ENCODE data around the gene BCL2L2. TPM values are rescaled to one million over a fixed set of nuclear protein-coding genes. Genes with fewer than 3 reads are reported as not detected.

BCL2L2 gene
- total RNA-seq, 1 donor from 2014 or later: 5.4 TPM

- intact Hi-C loops (cut with micrococcal nuclease): loop anchor here (1.0 kb wide), 1 partner anchor 34 kb away; no protein-coding TSS in a partner anchor
Observed at GRCh38 chr14:23299211-23299957, 7.2 kb upstream of the BCL2L2 start.

- intact Hi-C loops (cut with micrococcal nuclease): loop anchor here (1.0 to 10.0 kb wide), 9 partner anchors 35 to 1918 kb away; partner anchors contain the start of genes EMC9, METTL3, PRMT5 and PSME2
Observed at GRCh38 chr14:23299986-23300686, 6.5 kb upstream of the BCL2L2 start.

DNA sequence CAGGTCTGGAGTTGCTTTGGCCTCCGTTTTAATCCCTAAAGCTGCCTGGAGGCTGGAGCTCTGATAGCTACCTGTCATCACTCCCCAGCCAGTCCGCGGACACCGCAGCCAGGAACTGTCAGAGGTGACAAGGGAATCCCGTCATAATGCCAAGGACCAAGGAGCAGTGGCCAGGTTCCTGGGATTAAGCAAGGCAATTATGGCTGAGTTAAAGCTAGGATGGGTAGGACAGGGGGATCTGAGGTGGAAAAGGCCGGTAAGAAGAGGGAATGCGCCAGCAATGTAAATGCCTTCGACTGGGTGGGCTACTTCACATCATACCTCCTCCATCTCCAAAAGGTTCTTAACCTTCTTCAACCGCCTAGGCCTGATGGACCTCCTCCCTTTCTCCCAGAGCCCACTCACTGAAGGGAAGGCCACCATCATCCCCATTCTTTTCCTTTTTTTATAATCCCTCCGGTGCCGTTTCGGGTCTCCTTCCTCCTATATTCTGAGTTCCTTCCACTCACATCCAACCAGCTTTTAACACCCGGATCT lies 5.9 kb upstream of the BCL2L2 start:
- intact Hi-C loops (cut with micrococcal nuclease): loop anchor here (1.0 to 10.0 kb wide), 17 partner anchors 14 to 1918 kb away; partner anchors contain the start of genes ACIN1, C14orf119, C14orf93 and EMC9

DNA sequence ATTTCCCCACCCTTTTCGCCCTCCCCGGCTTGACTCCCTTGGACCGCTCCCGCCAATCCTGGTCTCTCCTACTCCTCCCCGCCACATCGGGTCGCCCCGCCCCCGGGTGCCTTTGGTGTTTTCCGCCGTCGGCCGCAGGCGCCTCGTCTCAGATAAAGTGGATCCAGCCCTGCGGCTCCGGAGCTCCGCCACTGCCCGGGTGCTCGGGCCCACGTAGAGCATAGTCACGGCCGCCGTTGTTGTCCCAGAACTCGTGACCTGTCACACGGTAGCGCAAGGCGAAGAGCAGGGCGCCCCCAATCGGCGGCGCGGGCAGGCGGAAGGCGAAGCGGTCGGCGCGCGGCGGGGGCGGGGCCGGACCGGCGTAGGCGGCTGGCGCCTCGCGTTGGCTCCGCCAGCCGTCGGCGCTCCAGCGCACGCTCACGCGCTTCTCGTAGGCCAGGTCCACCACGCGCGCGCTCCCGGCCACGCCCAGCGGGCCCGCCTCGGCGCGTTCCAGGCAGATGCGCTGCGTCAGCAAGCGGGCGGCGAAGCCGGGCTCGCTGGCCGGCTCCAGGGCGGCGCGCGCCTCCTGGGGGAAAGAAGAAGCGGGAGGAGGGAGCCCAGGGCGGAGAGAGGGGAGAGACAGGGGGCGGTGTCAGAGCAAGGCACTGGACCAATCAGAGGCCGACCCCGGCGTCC lies 5.2 kb upstream of the BCL2L2 start:
- intact Hi-C loops (cut with micrococcal nuclease): loop anchor here (1.0 to 10.0 kb wide), 17 partner anchors 15 to 1919 kb away; partner anchors contain the start of genes ACIN1, C14orf119, C14orf93 and EMC9

GRCh38 chr14:23301969-23302289 lies 4.7 kb upstream of the BCL2L2 start:
- intact Hi-C loops (cut with micrococcal nuclease): loop anchor here (1.0 to 10.0 kb wide), 18 partner anchors 16 to 1920 kb away; partner anchors contain the start of genes ACIN1, C14orf119, C14orf93 and EMC9

DNA sequence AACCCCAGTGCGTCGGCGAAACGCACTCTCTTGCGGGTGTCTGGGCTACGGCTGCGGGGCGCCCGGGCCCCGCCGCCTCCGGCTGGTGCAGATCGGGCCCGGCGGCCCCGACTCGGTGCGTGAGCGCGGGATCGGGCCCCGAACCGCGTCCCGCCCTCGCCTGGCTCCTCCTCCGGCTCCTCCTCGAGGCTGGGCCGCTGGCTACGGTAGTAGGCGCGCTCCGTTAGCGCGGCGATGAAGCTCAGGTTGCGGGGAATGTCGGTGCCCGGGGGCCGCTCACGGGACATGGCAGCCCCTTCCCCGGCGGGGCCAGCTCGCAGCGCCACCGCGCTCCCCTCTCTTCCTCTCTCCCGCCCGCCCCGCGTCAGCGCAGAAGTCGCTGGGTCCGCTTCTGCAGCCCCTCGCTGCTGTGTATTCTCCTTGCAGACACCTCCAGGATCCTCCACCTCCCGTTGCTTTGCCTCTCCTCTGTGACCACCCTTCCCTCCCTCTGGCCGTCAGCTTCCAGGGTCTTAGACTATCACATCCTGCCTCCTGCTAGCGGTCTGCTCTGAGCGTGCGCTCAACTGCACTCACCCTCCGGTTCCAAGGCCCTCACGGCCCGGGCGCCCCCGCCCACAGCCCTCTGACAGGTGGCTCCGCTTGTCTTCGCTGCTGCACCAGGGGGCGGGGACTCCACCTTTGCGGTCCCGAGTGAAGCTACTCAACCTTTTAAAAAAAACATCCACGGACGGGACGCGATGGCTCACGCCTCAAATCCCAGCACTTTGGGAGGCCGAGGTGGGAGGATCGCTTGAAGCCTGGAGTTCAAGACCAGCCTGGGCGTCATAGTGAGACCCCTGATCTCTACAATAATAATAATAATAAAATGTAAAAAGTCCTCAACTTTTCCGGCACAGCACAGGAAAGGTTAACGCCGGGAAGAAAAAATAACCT lies 4.1 kb upstream of the BCL2L2 start, which contains the start of gene PPP1R3E:
Gene PPP1R3E (minus strand): TSS at position 570 of the 936 bp plus-strand sequence. CDS start 283 bp downstream, at position 287.
- intact Hi-C loops (cut with micrococcal nuclease): loop anchor here (1.0 to 10.0 kb wide), 5 partner anchors 473 to 1920 kb away; partner anchors contain the start of genes EMC9, METTL3, MRPL52 and PSME2

DNA sequence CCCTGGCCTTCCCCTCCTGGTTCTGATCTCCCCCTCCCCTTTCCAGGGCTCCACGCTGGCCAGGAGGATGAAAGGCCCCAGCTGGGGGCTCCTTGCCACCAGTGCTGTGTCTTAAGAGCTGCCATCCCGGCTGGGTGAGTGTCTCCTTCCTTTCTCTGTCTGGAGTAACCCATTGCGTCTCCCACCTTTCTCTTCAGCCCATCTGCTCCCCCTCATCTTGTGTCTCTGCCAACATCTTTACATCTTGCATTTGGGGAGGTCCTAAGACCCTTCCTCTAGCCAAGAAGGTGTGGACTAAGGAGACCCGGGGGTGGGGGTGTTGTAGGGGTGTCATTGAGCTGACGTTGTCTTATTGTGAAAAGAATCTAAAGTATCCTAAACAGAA lies 505 bp downstream of the BCL2L2 start:
- intact Hi-C loops (cut with micrococcal nuclease): loop anchor here (10.0 kb wide), 2 partner anchors 752 to 838 kb away; partner anchors contain the start of genes EMC9, PSME2 and RNF31

- intact Hi-C loops (cut with micrococcal nuclease): loop anchor here (10.0 kb wide), 2 partner anchors 753 to 837 kb away; partner anchors contain the start of genes EMC9, PSME2 and RNF31
Observed at GRCh38 chr14:23307687-23308644, 1.3 kb downstream of the BCL2L2 start.

GRCh38 chr14:23308721-23309445 lies 2.2 kb downstream of the BCL2L2 start:
- intact Hi-C loops (cut with micrococcal nuclease): loop anchor here (10.0 kb wide), 2 partner anchors 754 to 836 kb away; partner anchors contain the start of genes EMC9, PSME2 and RNF31

GRCh38 chr14:23310546-23310945 lies 3.9 kb downstream of the BCL2L2 start:
- intact Hi-C loops (cut with micrococcal nuclease): no loop called here

DNA sequence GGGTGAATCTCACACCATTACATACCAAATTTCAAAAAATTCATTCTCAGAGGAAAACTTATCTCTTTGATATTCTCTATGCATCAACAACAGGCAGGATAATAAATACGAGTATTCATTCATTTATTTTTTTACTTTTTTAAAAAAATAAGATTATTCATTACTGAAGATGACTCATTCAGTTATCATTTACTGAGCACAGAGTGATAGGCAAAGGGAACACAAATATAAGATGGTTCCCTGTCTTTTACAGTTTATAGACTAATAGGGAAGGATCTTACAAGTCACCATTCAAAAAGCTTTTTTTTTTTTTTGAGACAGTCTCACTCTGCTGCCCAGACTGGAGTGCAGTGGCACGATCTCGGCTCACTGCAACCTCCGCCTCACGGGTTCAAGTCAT lies 9.7 kb downstream of the BCL2L2 start:
- intact Hi-C loops (cut with micrococcal nuclease): no loop called here

DNA sequence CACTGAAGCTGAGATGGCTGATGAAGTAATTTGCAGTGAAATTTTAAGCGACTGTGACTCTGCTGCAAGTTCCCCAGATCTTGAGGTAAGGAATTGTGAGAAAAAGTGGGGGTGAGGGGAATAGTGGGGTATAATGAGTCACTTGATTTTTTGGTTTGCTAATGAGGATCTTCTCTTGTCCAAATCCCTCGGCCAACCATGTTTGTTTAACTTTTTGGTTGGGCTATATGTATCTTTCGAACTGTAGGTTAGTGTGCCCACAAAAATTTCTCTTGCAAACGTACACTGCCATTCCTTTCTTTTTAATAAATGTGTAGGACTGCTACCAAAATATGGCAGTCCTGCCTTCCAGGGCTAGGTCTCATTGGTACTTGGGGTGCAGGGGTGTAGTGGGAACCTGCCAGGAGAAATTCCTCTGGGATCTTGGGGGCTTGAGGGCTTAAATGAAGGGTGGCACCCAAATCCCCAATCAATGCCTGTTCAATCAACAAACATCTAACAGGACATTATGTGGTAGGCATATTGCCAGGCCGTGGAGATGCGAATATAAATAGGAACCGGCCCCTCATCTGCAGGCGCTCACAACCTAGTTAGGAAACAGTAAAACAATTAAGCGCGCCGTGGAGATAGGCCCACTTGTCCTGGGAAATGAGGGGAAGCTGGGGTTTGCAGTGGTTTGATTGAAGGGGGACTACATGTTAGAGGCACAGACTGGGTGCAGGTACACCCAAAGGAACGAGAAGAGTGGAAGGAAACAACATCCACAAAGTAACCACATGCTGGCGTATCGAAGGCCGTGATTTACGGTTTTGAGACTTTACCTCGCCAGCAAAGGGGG lies 13.3 kb downstream of the BCL2L2 start:
- intact Hi-C loops (cut with micrococcal nuclease): loop anchor here (5.0 to 10.0 kb wide), 5 partner anchors 448 to 1355 kb away; partner anchors contain the start of genes CHMP4A, DAD1, LRP10 and SDR39U1

- intact Hi-C loops (cut with micrococcal nuclease): loop anchor here (1.0 to 10.0 kb wide), 15 partner anchors 20 to 1354 kb away; partner anchors contain the start of genes ACIN1, C14orf119, CHMP4A and DAD1
Observed at GRCh38 chr14:23320584-23321571, 14.2 kb downstream of the BCL2L2 start, which contains the start of gene PABPN1. TSS of gene PABPN1 (plus strand) at chr14:23321457. CDS start at chr14:23321470, 13 bp downstream.

DNA sequence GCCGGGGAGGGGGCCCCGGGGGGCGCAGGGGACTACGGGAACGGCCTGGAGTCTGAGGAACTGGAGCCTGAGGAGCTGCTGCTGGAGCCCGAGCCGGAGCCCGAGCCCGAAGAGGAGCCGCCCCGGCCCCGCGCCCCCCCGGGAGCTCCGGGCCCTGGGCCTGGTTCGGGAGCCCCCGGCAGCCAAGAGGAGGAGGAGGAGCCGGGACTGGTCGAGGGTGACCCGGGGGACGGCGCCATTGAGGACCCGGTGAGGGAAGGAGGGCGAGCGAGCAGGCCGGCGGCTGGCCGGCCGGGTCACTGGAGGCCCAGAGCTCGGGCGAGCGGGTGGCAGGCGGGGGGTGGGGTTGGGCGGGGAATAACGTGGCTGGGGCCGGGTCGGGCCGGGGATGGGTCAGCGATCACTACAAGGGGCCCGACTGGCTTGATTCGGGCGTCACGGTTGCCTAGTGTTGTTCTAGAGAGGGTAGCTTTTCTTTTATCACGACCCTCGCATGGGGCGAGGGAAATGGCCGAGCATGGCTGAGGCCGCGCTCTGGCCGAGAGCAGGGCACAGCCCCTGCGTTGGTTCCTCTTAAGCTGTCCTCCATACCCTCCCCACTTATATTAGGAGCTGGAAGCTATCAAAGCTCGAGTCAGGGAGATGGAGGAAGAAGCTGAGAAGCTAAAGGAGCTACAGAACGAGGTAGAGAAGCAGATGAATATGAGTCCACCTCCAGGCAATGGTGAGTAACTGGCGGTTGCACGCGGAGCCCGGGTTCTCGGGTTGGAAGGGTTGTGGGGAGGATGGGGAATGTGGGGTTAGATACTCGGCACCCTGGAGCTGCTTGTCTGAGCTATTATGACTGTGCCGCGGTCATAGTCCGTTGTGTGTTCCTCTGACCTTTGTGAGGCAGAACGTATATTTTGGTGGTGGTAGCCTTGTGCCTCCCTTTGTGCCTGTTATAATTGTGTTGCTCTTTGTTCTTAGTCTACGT lies 15.2 kb downstream of the BCL2L2 start:
- intact Hi-C loops (cut with micrococcal nuclease): loop anchor here (1.0 to 10.0 kb wide), 16 partner anchors 21 to 1353 kb away; partner anchors contain the start of genes ACIN1, C14orf119, CHMP4A and DAD1
